ENCODE results near the gene SPDYE5. TPM values are rescaled to one million over a fixed set of nuclear protein-coding genes. Genes with fewer than 3 reads are reported as not detected.

The SPDYE5 gene
- total RNA-seq, 1 donor from 2014 or later: not detected

DNA sequence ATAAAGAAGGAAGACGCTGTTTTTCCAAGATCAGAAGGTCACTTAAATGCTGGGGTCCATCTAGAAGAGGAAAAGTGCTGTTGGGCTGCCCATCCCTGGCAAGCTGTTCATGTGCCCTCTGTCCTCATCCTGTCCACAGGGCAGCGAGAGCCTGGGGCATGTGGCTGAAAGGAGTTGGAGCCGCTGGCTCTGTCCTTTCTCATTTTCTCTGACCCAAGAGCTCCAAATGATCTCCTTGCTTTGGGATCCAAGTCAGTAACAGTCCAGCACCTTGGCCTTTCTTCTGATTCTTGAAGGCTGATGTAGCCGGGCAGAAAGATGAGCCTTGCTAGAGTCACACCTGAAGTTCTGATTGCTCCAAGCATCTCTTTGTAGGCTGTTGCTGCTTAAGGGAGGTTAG, 44.4 kb downstream of the SPDYE5 start:
- Histone ChIP-seq H3K36me3 (ENCODE audit: control insufficient read depth, insufficient read depth, low read length) (no peaks in the 10 kb centered on the region), H3K27me3 (ENCODE audit: control insufficient read depth, insufficient read depth, low read length) (no peaks in the 10 kb centered on the region), H3K4me3 (ENCODE audit: low read depth, low read length) (no peak overlapping the region)
- TF ChIP-seq, protein P1, sequence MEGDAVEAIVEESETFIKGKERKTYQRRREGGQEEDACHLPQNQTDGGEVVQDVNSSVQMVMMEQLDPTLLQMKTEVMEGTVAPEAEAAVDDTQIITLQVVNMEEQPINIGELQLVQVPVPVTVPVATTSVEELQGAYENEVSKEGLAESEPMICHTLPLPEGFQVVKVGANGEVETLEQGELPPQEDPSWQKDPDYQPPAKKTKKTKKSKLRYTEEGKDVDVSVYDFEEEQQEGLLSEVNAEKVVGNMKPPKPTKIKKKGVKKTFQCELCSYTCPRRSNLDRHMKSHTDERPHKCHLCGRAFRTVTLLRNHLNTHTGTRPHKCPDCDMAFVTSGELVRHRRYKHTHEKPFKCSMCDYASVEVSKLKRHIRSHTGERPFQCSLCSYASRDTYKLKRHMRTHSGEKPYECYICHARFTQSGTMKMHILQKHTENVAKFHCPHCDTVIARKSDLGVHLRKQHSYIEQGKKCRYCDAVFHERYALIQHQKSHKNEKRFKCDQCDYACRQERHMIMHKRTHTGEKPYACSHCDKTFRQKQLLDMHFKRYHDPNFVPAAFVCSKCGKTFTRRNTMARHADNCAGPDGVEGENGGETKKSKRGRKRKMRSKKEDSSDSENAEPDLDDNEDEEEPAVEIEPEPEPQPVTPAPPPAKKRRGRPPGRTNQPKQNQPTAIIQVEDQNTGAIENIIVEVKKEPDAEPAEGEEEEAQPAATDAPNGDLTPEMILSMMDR (IDR thresholded peaks at IDR 0.05; ENCODE audit: insufficient read depth, low read length, poor library complexity, severe bottlenecking): no peak
- no peak for DNase-seq (ENCODE audit: low read depth)

DNA sequence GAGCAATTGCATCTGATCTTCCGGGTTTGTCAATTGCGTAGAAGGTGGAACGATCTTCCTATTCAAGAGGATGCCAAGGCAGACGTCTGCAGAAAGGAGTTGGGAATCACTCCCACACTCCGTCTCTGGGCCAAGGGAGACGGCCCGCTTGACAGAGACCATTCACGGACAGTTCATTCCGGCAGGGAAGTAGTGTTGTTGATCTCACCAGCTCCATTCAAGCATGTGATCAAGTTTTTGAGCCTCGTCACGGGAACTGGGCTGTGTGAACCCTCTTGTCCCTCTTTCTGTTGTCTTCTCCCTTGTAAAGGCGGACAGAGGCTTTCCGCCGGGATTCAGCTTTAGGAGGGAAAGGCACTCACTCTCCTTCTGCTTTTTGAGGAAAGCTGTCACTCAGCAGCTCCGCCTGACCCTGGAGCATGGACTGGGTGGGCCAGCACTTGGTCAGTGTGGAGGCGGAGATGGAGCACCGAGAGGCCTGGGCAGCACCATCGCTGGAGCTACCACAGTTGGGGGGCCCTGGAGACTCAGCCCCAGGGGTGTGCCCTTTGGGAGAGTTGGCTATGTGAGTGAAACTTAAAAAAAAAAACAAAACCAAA, 44.9 kb downstream of the SPDYE5 start:
- no peak overlapping the region for H3K4me3 ChIP-seq (ENCODE audit: low read depth, low read length)
- TF ChIP-seq, protein P1 (IDR thresholded peaks at IDR 0.05; ENCODE audit: insufficient read depth, low read length, poor library complexity, severe bottlenecking): no peak
- DNase-seq (ENCODE audit: low read depth): no peak
- H3K36me3 ChIP-seq (ENCODE audit: control insufficient read depth, insufficient read depth, low read length): no peaks in the 10 kb centered on the region
- H3K27me3 ChIP-seq (ENCODE audit: control insufficient read depth, insufficient read depth, low read length): no peaks in the 10 kb centered on the region

DNA sequence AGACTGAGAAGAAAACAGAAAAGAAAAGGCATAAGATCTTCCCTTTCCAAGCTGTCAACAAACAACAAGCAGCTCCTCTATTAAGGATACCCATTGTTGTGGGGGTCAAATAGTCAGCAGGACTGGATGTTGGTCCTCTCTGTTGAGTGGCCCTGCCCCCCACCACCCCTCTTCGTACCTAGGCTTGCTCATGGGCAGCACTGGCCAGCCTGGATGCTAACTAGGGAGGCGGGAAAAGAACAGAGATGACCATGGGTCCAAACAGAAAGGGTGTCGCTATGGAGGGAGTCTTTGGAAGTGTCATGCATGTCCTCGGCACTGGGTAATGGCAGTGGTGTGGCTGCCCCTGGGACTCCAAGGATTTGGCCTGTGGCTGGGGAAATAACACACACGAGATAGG, 45.6 kb downstream of the SPDYE5 start:
- Histone ChIP-seq H3K4me3 (ENCODE audit: low read depth, low read length) (no peak overlapping the region), H3K27me3 (ENCODE audit: control insufficient read depth, insufficient read depth, low read length) (no peaks in the 10 kb centered on the region), H3K36me3 (ENCODE audit: control insufficient read depth, insufficient read depth, low read length) (no peaks in the 10 kb centered on the region)
- TF ChIP-seq, protein P1 (IDR thresholded peaks at IDR 0.05; ENCODE audit: insufficient read depth, low read length, poor library complexity, severe bottlenecking): no peak
- no peak for DNase-seq (ENCODE audit: low read depth)

DNA sequence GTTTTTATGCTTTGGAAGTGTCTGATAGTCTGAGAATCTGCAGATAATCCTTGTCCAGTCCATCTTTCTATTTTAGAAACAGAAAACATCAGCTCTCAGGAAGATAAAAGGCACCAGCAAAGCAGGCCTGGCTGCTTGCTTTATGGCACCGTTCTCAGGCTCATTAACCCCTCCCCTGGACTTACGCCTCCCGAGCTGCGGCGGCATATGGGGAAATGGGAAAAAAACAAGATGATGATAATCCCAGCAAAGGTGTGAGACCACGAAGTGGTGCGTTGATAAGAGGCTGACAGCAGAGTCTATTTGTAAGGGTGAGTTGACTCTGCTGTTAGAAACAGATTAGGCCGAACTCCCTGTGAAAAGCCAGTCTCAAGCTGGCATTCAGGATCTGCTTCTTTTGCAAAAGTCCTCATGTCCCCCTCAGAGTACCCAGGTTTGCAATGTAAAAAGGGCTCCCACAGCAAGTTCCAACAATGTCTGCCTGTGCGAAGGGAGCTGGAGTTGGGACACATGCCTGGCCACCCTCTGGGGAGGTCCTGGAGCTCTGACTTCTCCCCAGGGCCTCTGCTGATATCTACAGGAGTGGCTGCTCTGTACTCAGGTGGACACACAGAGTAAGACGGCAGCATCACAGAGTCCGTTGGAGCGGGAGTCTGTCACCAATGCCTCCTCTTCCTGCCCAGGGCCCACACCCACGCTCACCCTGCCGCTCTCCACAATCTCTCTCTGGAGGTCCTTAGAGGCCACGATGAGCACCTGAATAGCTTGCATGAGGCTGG, 54.3 kb downstream of the SPDYE5 start:
- Histone ChIP-seq H3K4me3 (ENCODE audit: low read depth, low read length) (no peak overlapping the region), H3K27me3 (ENCODE audit: control insufficient read depth, insufficient read depth, low read length) (no peaks in the 10 kb centered on the region), H3K36me3 (ENCODE audit: control insufficient read depth, insufficient read depth, low read length) (peaks cover 1% of the 10 kb centered on the region)
- DNase-seq (ENCODE audit: low read depth): no peak
- TF ChIP-seq, protein P1 (IDR thresholded peaks at IDR 0.05; ENCODE audit: insufficient read depth, low read length, poor library complexity, severe bottlenecking): no peak

Other genes with a start within 250 kb of the SPDYE5 start
- 0.48 TPM in 1 of 2 replicates, not detected in the other for gene TRIM73, start 96.7 kb upstream of the SPDYE5 start, total RNA-seq
- gene POM121C, start 6.0 kb upstream of the SPDYE5 start, total RNA-seq: 19.4 and 23.2 TPM in 2 replicates
- gene HIP1, start 246.6 kb downstream of the SPDYE5 start, total RNA-seq: 10.6 and 12.4 TPM in 2 replicates

Data from kidney epithelial cell (primary cell).